HEK293 (cell line): ENCODE data around the gene SLC25A26.

ENCODE experiments used
- CTCF ChIA-PET: fragments of 350-600 bp; formaldehyde crosslinking; extraction: SDS; loops from one replicate; lab custom pipeline; 2021; ENCODE audit warnings: antibody characterized with exemption; lab: Yijun Ruan, JAX
- POLR2A ChIA-PET: fragments of 300-600 bp; formaldehyde crosslinking; extraction: SDS; loops from one replicate; lab custom pipeline; 2020; ENCODE audit warnings: antibody characterized with exemption, inconsistent platforms; lab: Yijun Ruan, JAX
- H3K27ac ChIP-seq: fragments of 200-500 bp; sonication (Bioruptor generic); 2 replicates; pipeline ENCODE4 v1.5.1; 2014; ENCODE audit warnings: low read depth, low read length, control low read depth, inconsistent platforms; ENCODE audit errors: extremely low read depth
- H3K36me3 ChIP-seq, 2 experiments: fragments of 200-500 bp in 1 of 2; sonication (Bioruptor generic) in 1 of 2; 1 replicate in 1 of 2; 2 replicates in 1 of 2; pipeline ENCODE4 v1.5.1; 2014 to 2017; ENCODE audit warnings: inconsistent platforms in 2 of 2, low read length in 2 of 2; ENCODE audit not compliant: control insufficient read depth in 2 of 2, insufficient read depth in 1 of 2
- H3K4me1 ChIP-seq: fragments of 200-500 bp; sonication (Bioruptor generic); 2 replicates; pipeline ENCODE4 v1.5.1; 2014; ENCODE audit warnings: mild to moderate bottlenecking, low read length, inconsistent platforms; ENCODE audit not compliant: control insufficient read depth, insufficient read depth
- H3K4me3 ChIP-seq: 2 replicates; pipeline ENCODE4 v1.5.1; 2011; ENCODE audit warnings: low read depth, mild to moderate bottlenecking, control low read depth, low read length, moderate library complexity
- H3K9me3 ChIP-seq: fragments of 200-500 bp; sonication (Bioruptor generic); 2 replicates; pipeline ENCODE4 v1.5.1; 2014; ENCODE audit warnings: low read depth, low read length, inconsistent platforms; ENCODE audit not compliant: control insufficient read depth, insufficient read depth
- IKZF3 ChIP-seq: fragments of 450-650 bp; IDR thresholded peaks from 2 replicates; pipeline ENCODE4 v1.5.0; 2018; ENCODE audit warnings: missing biosample characterization, mild to moderate bottlenecking, missing genetic modification characterization, moderate library complexity
- KLF10 ChIP-seq: fragments of 450-650 bp; IDR thresholded peaks from 2 replicates; pipeline ENCODE4 v1.5.1; 2018; ENCODE audit warnings: missing biosample characterization, mild to moderate bottlenecking, missing genetic modification characterization
- KLF16 ChIP-seq: fragments of 450-650 bp; formaldehyde crosslinking; IDR thresholded peaks from 2 replicates; pipeline ENCODE4 v1.5.1; 2017; ENCODE audit warnings: missing biosample characterization, missing genetic modification characterization
- OVOL3 ChIP-seq: fragments of 450-650 bp; formaldehyde crosslinking; IDR thresholded peaks from 2 replicates; pipeline ENCODE4 v1.5.1; 2016; ENCODE audit warnings: missing biosample characterization, missing genetic modification characterization
- SALL2 ChIP-seq: fragments of 450-650 bp; formaldehyde crosslinking; IDR thresholded peaks from 2 replicates; pipeline ENCODE4 v1.5.0; 2017; ENCODE audit warnings: missing biosample characterization, mild to moderate bottlenecking, missing genetic modification characterization, borderline replicate concordance
- SCRT1 ChIP-seq: fragments of 450-650 bp; formaldehyde crosslinking; IDR thresholded peaks from 2 replicates; pipeline ENCODE4 v1.5.1; 2016; ENCODE audit warnings: missing biosample characterization, missing genetic modification characterization, borderline replicate concordance
- SP3 ChIP-seq: fragments of 450-650 bp; formaldehyde crosslinking; IDR thresholded peaks from 2 replicates; pipeline ENCODE4 v1.5.1; 2016; ENCODE audit warnings: missing biosample characterization, missing genetic modification characterization
- ZBTB48 ChIP-seq: fragments of 450-650 bp; formaldehyde crosslinking; IDR thresholded peaks from 2 replicates; pipeline ENCODE4 v1.5.1; 2016; ENCODE audit warnings: missing biosample characterization, missing genetic modification characterization
- ZFP3 ChIP-seq: fragments of 450-650 bp; formaldehyde crosslinking; IDR thresholded peaks from 2 replicates; pipeline ENCODE4 v1.5.1; 2016; ENCODE audit warnings: low read depth, missing biosample characterization, missing genetic modification characterization
- ZIC2 ChIP-seq: fragments of 450-650 bp; formaldehyde crosslinking; IDR thresholded peaks from 2 replicates; pipeline ENCODE4 v1.5.1; 2016; ENCODE audit warnings: missing biosample characterization, missing genetic modification characterization
- ZNF133 ChIP-seq: fragments of 450-650 bp; formaldehyde crosslinking; IDR thresholded peaks from 2 replicates; pipeline ENCODE4 v1.5.1; 2016; ENCODE audit warnings: missing biosample characterization, missing genetic modification characterization
- ZNF157 ChIP-seq: fragments of 450-650 bp; formaldehyde crosslinking; IDR thresholded peaks from 2 replicates; pipeline ENCODE4 v1.5.1; 2016; ENCODE audit warnings: missing biosample characterization, missing genetic modification characterization
- ZNF175 ChIP-seq: fragments of 450-650 bp; formaldehyde crosslinking; IDR thresholded peaks from 2 replicates; pipeline ENCODE4 v1.5.1; 2016; ENCODE audit warnings: missing biosample characterization, missing genetic modification characterization
- ZNF184 ChIP-seq: fragments of 450-650 bp; IDR thresholded peaks from 2 replicates; pipeline ENCODE4 v1.5.1; 2018; ENCODE audit warnings: missing biosample characterization, mild to moderate bottlenecking, missing genetic modification characterization
- ZNF280C ChIP-seq: fragments of 450-650 bp; formaldehyde crosslinking; IDR thresholded peaks from 2 replicates; pipeline ENCODE4 v1.5.1; 2016; ENCODE audit warnings: missing biosample characterization, missing genetic modification characterization
- ZNF311 ChIP-seq: fragments of 450-650 bp; formaldehyde crosslinking; IDR thresholded peaks from 2 replicates; pipeline ENCODE4 v1.5.1; 2017; ENCODE audit warnings: missing biosample characterization, missing genetic modification characterization, borderline replicate concordance
- ZNF433 ChIP-seq: fragments of 450-650 bp; formaldehyde crosslinking; IDR thresholded peaks from 2 replicates; pipeline ENCODE4 v1.5.1; 2016; ENCODE audit warnings: missing biosample characterization, missing genetic modification characterization, low read depth
- ZNF473 ChIP-seq: fragments of 450-650 bp; formaldehyde crosslinking; IDR thresholded peaks from 2 replicates; pipeline ENCODE4 v1.5.1; 2017; ENCODE audit warnings: missing biosample characterization, missing genetic modification characterization
- ZNF529 ChIP-seq: fragments of 450-650 bp; formaldehyde crosslinking; IDR thresholded peaks from 2 replicates; pipeline ENCODE4 v1.5.1; 2017; ENCODE audit warnings: missing genetic modification characterization, missing biosample characterization; ENCODE audit not compliant: insufficient replicate concordance
- ZNF624 ChIP-seq: fragments of 450-650 bp; formaldehyde crosslinking; IDR thresholded peaks from 2 replicates; pipeline ENCODE4 v1.5.1; 2017; ENCODE audit warnings: missing biosample characterization, missing genetic modification characterization
- ZNF626 ChIP-seq: fragments of 450-650 bp; sonication (Bioruptor Pico); formaldehyde crosslinking; IDR thresholded peaks from 2 replicates; pipeline ENCODE4 v1.5.1; 2018; ENCODE audit warnings: missing biosample characterization, missing genetic modification characterization, inconsistent platforms
- ZNF654 ChIP-seq: fragments of 450-650 bp; formaldehyde crosslinking; IDR thresholded peaks from 2 replicates; pipeline ENCODE4 v1.5.1; 2016; ENCODE audit warnings: low read depth, missing biosample characterization, missing genetic modification characterization
- ZNF791 ChIP-seq: fragments of 450-650 bp; formaldehyde crosslinking; IDR thresholded peaks from 2 replicates; pipeline ENCODE4 v1.5.1; 2016; ENCODE audit warnings: missing biosample characterization, missing genetic modification characterization
- ZNF830 ChIP-seq: fragments of 450-650 bp; IDR thresholded peaks from 2 replicates; pipeline ENCODE4 v1.5.0; 2018; ENCODE audit warnings: missing biosample characterization, missing genetic modification characterization, low read depth, mild to moderate bottlenecking, moderate library complexity
- ZSCAN18 ChIP-seq: fragments of 450-650 bp; formaldehyde crosslinking; IDR thresholded peaks from 2 replicates; pipeline ENCODE4 v1.5.1; 2016; ENCODE audit warnings: missing biosample characterization, missing genetic modification characterization
- ZSCAN23 ChIP-seq: fragments of 450-650 bp; formaldehyde crosslinking; IDR thresholded peaks from 2 replicates; pipeline ENCODE4 v1.5.1; 2016; ENCODE audit warnings: missing biosample characterization, missing genetic modification characterization
- TF ChIP-seq, protein P1 (sequence below): fragments of 450-650 bp; formaldehyde crosslinking; IDR thresholded peaks from 2 replicates; pipeline ENCODE4 v1.5.1; 2016; ENCODE audit warnings: missing biosample characterization, missing genetic modification characterization, borderline replicate concordance
- TF ChIP-seq, protein P2 (sequence below): fragments of 450-650 bp; formaldehyde crosslinking; IDR thresholded peaks from 2 replicates; pipeline ENCODE4 v1.5.1; 2016; ENCODE audit warnings: missing biosample characterization, missing genetic modification characterization

The SLC25A26 gene

DNA sequence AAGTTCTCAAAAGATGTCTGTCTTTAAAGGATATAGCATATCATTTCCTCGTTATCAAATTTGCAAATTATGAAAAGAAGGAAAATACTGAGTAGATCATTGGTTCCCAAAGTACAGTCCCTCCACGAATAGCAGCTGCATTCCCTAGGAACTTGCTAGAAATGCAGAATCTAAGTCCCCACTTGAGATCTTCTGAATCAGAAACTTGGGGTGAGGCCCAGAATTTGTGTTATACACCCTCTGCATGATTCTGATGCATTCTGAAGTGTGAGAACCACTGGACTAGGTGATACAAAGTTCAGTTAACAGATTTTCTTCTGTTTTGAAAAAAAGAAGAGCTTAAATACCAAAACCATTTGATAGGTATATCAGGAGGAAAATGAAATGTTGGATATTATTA is 77.1 kb downstream of the SLC25A26 start:
- ChIA-PET CTCF (interaction anchor here (0.7 kb wide), 1 partner anchor 524 kb away, joined by 3 read pairs; no protein-coding TSS in a partner anchor), POLR2A (no interaction called here)
- no peak overlapping the region for H3K4me3 ChIP-seq

GRCh38 chr3:66298591-66298990 is 77.8 kb downstream of the SLC25A26 start:
- no peaks in the 10 kb centered on the region for H3K4me1 ChIP-seq
- H3K27ac ChIP-seq: no peak overlapping the region
- POLR2A ChIA-PET: no interaction called here
- no peaks in the 10 kb centered on the region for H3K36me3 ChIP-seq
- CTCF ChIA-PET: no interaction called here
- no peaks in the 10 kb centered on the region for H3K9me3 ChIP-seq
- no peak overlapping the region for H3K4me3 ChIP-seq
- TF ChIP-seq ZNF654 (tag by site-specific recombination): no peak
- no peak for TF ChIP-seq ZNF529 (tag by site-specific recombination)
- no peak for TF ChIP-seq SP3 (tag by site-specific recombination)
- no peak for TF ChIP-seq SALL2 (tag by site-specific recombination)
- TF ChIP-seq ZNF184 (tag by site-specific recombination): no peak
- no peak for TF ChIP-seq ZNF433 (tag by site-specific recombination)
- TF ChIP-seq ZSCAN23 (tag by site-specific recombination): no peak
- TF ChIP-seq ZNF791: no peak
- TF ChIP-seq ZNF473 (tag by site-specific recombination): no peak
- TF ChIP-seq SCRT1 (tag by site-specific recombination): no peak
- no peak for TF ChIP-seq ZNF626 (tag by site-specific recombination)
- no peak for TF ChIP-seq ZNF624 (tag by site-specific recombination)
- no peak for TF ChIP-seq ZSCAN18
- no peak for TF ChIP-seq ZNF830 (tag by site-specific recombination)
- TF ChIP-seq ZNF311: no peak
- TF ChIP-seq KLF16 (tag by site-specific recombination): no peak
- TF ChIP-seq ZBTB48: no peak
- TF ChIP-seq ZNF133 (tag by site-specific recombination): no peak
- no peak for TF ChIP-seq ZNF157 (tag by site-specific recombination)

More for the DNA sequence above, 77.1 kb downstream of the SLC25A26 start:
- H3K4me1 ChIP-seq: no peaks in the 10 kb centered on the region
- no peaks in the 10 kb centered on the region for H3K9me3 ChIP-seq
- no peaks in the 10 kb centered on the region for H3K36me3 ChIP-seq
- H3K27ac ChIP-seq: no peak overlapping the region
- TF ChIP-seq, protein P1, sequence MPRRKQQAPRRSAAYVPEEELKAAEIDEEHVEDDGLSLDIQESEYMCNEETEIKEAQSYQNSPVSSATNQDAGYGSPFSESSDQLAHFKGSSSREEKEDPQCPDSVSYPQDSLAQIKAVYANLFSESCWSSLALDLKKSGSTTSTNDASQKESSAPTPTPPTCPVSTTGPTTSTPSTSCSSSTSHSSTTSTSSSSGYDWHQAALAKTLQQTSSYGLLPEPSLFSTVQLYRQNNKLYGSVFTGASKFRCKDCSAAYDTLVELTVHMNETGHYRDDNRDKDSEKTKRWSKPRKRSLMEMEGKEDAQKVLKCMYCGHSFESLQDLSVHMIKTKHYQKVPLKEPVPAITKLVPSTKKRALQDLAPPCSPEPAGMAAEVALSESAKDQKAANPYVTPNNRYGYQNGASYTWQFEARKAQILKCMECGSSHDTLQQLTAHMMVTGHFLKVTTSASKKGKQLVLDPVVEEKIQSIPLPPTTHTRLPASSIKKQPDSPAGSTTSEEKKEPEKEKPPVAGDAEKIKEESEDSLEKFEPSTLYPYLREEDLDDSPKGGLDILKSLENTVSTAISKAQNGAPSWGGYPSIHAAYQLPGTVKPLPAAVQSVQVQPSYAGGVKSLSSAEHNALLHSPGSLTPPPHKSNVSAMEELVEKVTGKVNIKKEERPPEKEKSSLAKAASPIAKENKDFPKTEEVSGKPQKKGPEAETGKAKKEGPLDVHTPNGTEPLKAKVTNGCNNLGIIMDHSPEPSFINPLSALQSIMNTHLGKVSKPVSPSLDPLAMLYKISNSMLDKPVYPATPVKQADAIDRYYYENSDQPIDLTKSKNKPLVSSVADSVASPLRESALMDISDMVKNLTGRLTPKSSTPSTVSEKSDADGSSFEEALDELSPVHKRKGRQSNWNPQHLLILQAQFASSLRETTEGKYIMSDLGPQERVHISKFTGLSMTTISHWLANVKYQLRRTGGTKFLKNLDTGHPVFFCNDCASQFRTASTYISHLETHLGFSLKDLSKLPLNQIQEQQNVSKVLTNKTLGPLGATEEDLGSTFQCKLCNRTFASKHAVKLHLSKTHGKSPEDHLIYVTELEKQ (tag by site-specific recombination): no peak
- TF ChIP-seq KLF10 (no peak), SP3 (tag by site-specific recombination) (no peak), IKZF3 (tag by site-specific recombination) (no peak), ZNF175 (tag by site-specific recombination) (no peak), ZFP3 (tag by site-specific recombination) (no peak), ZNF311 (no peak), ZNF280C (no peak), OVOL3 (tag by site-specific recombination) (no peak), ZIC2 (tag by site-specific recombination) (no peak), ZNF473 (tag by site-specific recombination) (no peak)
- TF ChIP-seq, protein P2, sequence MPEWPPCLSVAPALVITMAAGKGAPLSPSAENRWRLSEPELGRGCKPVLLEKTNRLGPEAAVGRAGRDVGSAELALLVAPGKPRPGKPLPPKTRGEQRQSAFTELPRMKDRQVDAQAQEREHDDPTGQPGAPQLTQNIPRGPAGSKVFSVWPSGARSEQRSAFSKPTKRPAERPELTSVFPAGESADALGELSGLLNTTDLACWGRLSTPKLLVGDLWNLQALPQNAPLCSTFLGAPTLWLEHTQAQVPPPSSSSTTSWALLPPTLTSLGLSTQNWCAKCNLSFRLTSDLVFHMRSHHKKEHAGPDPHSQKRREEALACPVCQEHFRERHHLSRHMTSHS: no peak
